ENCODE measurements around the gene ARHGEF10L.

- TF ChIP-seq CTCF (conservative IDR thresholded peaks at IDR 0.05): peak; percentile 84
- no peak for TF ChIP-seq ZFX (IDR thresholded peaks at IDR 0.05)
Observed at GRCh38 chr1:17494114-17494729, 45.3 kb upstream of the ARHGEF10L start.

Measured in C4-2B (cell line).